NCI-H226 (cell line): ENCODE measurements around the gene VHLL.
"Not testable (repeated sequence)": the region's sequence is repeated elsewhere in the genome, so short reads cannot be mapped to it uniquely, and the experiment has no call there.

Experiments used
- DNase-seq: peaks from one replicate; pipeline ENCODE4 v3.0.0-alpha.2; 2015

The VHLL gene

GRCh38 chr1:156298852-156299357 is at the start of gene VHLL:
Gene VHLL, minus strand, starts transcription at chr1:156299307. Its CDS starts 118 bp downstream, at chr1:156299189.
- no peak for DNase-seq

- DNase-seq = no peak
Measured at GRCh38 chr1:156347331-156347730, 48.2 kb upstream of the VHLL start.

GRCh38 chr1:156346636-156347035 is 47.5 kb upstream of the VHLL start:
- no peak for DNase-seq

GRCh38 chr1:156346035-156346434 is 46.9 kb upstream of the VHLL start:
- DNase-seq = not testable (repeated sequence)

GRCh38 chr1:156344409-156344808 is 45.3 kb upstream of the VHLL start:
- no peak for DNase-seq

GRCh38 chr1:156342166-156342955 is 43.3 kb upstream of the VHLL start:
- no peak for DNase-seq

GRCh38 chr1:156338180-156338976 is 39.3 kb upstream of the VHLL start, which contains the start of the genes CCT3 and TSACC:
Gene CCT3, minus strand, starts transcription at chr1:156338292. Its CDS starts 108 bp downstream, at chr1:156338184.
Gene TSACC, plus strand, starts transcription at chr1:156338526. Its CDS starts 1,232 bp downstream, at chr1:156339758.
- DNase-seq = peak; percentile 99

GRCh38 chr1:156337888-156338179 is 38.7 kb upstream of the VHLL start:
- no peak for DNase-seq

- DNase-seq = no peak
Measured at GRCh38 chr1:156337052-156337887, 38.2 kb upstream of the VHLL start.

- no peak for DNase-seq
Measured at GRCh38 chr1:156336242-156336641, 37.1 kb upstream of the VHLL start.

- not testable (repeated sequence) for DNase-seq
Measured at GRCh38 chr1:156323179-156323578, 24.1 kb upstream of the VHLL start.

GRCh38 chr1:156320560-156320959 is 21.5 kb upstream of the VHLL start:
- DNase-seq = no peak

GRCh38 chr1:156319664-156320063 is 20.6 kb upstream of the VHLL start:
- no peak for DNase-seq

GRCh38 chr1:156316909-156317308 is 17.8 kb upstream of the VHLL start:
- DNase-seq = no peak

GRCh38 chr1:156310962-156311361 is 11.9 kb upstream of the VHLL start:
- DNase-seq = peak; percentile 46

GRCh38 chr1:156308078-156308477 is 9.0 kb upstream of the VHLL start:
- DNase-seq = no peak

GRCh38 chr1:156305215-156305614 is 6.1 kb upstream of the VHLL start:
- no peak for DNase-seq

- no peak for DNase-seq
Measured at GRCh38 chr1:156303241-156303640, 4.1 kb upstream of the VHLL start.

GRCh38 chr1:156295391-156295947 is 3.6 kb downstream of the VHLL start, which contains the start of gene GLMP:
Gene GLMP, minus strand, starts transcription at chr1:156295679. Its CDS starts 34 bp downstream, at chr1:156295645.
- peak; percentile 53 for DNase-seq

GRCh38 chr1:156293895-156294294 is 5.2 kb downstream of the VHLL start:
- no peak for DNase-seq

- no peak for DNase-seq
Measured at GRCh38 chr1:156293098-156293434, 6.0 kb downstream of the VHLL start.

GRCh38 chr1:156291226-156292061 is 7.7 kb downstream of the VHLL start:
- DNase-seq = peak; percentile 79
